Renal pelvis (tissue), 4 donors: Measurements from ENCODE around the gene LPAR3. TPM values are rescaled to one million over a fixed set of nuclear protein-coding genes. Genes with fewer than 3 reads are reported as not detected.

Experiments
- DNase-seq: peaks from one replicate; pipeline ENCODE4 v3.0.0-alpha.2; 2013
- polyA plus RNA-seq, 3 donors: library from polyadenylated mRNA; unstranded; fragments of 120-200 nt; gene quantifications; one replicate each; pipeline ENCODE4 v1.2.1, GENCODE V29; 2013; ENCODE audit not compliant: insufficient read length in 3 of 3

The LPAR3 gene
- polyA plus RNA-seq, 3 donors: 0.87 to 2.4 (median 1.2) TPM

GRCh38 chr1:84775535-84775920 is 117.5 kb downstream of the LPAR3 start:
- no peak for DNase-seq

GRCh38 chr1:84774669-84775534 is 118.1 kb downstream of the LPAR3 start:
- no peak for DNase-seq

- no peak for DNase-seq
Measured at GRCh38 chr1:84773933-84774497, 119.0 kb downstream of the LPAR3 start.

- no peak for DNase-seq
Measured at GRCh38 chr1:84773195-84773594, 119.8 kb downstream of the LPAR3 start.

GRCh38 chr1:84772428-84772943 is 120.5 kb downstream of the LPAR3 start:
- peak; percentile 87 for DNase-seq

- no peak for DNase-seq
Measured at GRCh38 chr1:84771895-84772294, 121.1 kb downstream of the LPAR3 start.

- no peak for DNase-seq
Measured at GRCh38 chr1:84770481-84770880, 122.5 kb downstream of the LPAR3 start.

GRCh38 chr1:84769636-84770035 is 123.4 kb downstream of the LPAR3 start:
- no peak for DNase-seq

GRCh38 chr1:84768634-84769033 is 124.4 kb downstream of the LPAR3 start:
- DNase-seq: no peak

GRCh38 chr1:84763912-84764680 is 128.9 kb downstream of the LPAR3 start:
- DNase-seq: no peak

- no peak for DNase-seq
Measured at GRCh38 chr1:84762664-84763063, 130.3 kb downstream of the LPAR3 start.

Other genes starting within 250 kb of the LPAR3 start
- gene SSX2IP, start 202.7 kb downstream of the LPAR3 start, polyA plus RNA-seq: 10 to 100 TPM; 34.3 to 40.7 (median 36.9) TPM
- 1 to 10 TPM in 2 of 3 donors, under 1 TPM in 1; 0.97 to 4.2 (median 1.5) TPM for gene MCOLN2, start 103.9 kb upstream of the LPAR3 start, polyA plus RNA-seq
- 10 to 100 TPM in 2 of 3 donors, 1 to 10 TPM in 1; 8.1 to 22.7 (median 17.1) TPM for gene MCOLN3, start 155.3 kb upstream of the LPAR3 start, polyA plus RNA-seq